Brain microvascular endothelial cell (primary cell): ENCODE measurements around the gene ZFP28.

Experiments used
- DNase-seq: peaks from one replicate; pipeline ENCODE4 v3.0.0-alpha.2; 2020
- H3K27ac ChIP-seq: fragments of 250-450 bp; sonication (Bioruptor Pico); 2 replicates; pipeline ENCODE4 v1.5.1; 2020; ENCODE audit warnings: mild to moderate bottlenecking, moderate library complexity
- H3K27me3 ChIP-seq: fragments of 250-450 bp; sonication (Bioruptor Pico); replicated peaks from 2 replicates; pipeline ENCODE4 v1.5.1; 2020; ENCODE audit warnings: mild to moderate bottlenecking
- H3K36me3 ChIP-seq: fragments of 250-450 bp; sonication (Bioruptor Pico); replicated peaks from 2 replicates; pipeline ENCODE4 v1.5.1; 2020; ENCODE audit warnings: mild to moderate bottlenecking
- H3K4me3 ChIP-seq: 2 replicates; pipeline ENCODE4 v1.5.1; 2011; ENCODE audit warnings: low read depth, mild to moderate bottlenecking, control low read depth, low read length, moderate library complexity
- in situ Hi-C: cut with HindIII; loops from 2 replicates; pipeline ENCODE4 v1.10.0; 2017; ENCODE audit warnings: low sequenced_read_pairs, low pct_ligation_motif_present
- TF ChIP-seq, protein P1 (sequence below): IDR thresholded peaks from 2 replicates; pipeline ENCODE4 v1.5.1; 2011; ENCODE audit warnings: low read depth, mild to moderate bottlenecking, moderate library complexity, low read length, control low read depth, inconsistent platforms; ENCODE audit errors: missing control alignments

ZFP28 gene

DNA sequence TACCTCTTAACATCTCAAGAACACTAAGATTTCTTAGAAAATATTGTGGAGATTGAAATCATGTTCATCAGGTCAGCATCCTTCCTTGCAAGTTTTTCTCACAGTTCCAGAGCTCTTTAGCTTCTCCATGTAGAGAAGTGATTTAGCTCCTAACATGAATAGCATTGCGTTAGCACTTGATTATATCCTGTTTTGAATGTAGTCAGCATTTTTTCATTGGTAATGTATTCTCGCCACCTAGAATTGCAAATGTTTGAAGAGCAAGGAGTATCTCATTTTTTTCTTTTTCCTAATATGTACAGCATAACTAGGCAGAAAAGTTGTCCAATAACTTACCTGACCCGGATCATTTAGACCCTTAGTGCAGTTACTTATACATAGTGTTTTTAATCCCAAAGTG is 35.2 kb downstream of the ZFP28 start:
- TF ChIP-seq, protein P1, sequence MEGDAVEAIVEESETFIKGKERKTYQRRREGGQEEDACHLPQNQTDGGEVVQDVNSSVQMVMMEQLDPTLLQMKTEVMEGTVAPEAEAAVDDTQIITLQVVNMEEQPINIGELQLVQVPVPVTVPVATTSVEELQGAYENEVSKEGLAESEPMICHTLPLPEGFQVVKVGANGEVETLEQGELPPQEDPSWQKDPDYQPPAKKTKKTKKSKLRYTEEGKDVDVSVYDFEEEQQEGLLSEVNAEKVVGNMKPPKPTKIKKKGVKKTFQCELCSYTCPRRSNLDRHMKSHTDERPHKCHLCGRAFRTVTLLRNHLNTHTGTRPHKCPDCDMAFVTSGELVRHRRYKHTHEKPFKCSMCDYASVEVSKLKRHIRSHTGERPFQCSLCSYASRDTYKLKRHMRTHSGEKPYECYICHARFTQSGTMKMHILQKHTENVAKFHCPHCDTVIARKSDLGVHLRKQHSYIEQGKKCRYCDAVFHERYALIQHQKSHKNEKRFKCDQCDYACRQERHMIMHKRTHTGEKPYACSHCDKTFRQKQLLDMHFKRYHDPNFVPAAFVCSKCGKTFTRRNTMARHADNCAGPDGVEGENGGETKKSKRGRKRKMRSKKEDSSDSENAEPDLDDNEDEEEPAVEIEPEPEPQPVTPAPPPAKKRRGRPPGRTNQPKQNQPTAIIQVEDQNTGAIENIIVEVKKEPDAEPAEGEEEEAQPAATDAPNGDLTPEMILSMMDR = no peak
- peaks cover 37% of the 10 kb centered on the region for H3K36me3 ChIP-seq
- in situ Hi-C loops = no loop called here

DNA sequence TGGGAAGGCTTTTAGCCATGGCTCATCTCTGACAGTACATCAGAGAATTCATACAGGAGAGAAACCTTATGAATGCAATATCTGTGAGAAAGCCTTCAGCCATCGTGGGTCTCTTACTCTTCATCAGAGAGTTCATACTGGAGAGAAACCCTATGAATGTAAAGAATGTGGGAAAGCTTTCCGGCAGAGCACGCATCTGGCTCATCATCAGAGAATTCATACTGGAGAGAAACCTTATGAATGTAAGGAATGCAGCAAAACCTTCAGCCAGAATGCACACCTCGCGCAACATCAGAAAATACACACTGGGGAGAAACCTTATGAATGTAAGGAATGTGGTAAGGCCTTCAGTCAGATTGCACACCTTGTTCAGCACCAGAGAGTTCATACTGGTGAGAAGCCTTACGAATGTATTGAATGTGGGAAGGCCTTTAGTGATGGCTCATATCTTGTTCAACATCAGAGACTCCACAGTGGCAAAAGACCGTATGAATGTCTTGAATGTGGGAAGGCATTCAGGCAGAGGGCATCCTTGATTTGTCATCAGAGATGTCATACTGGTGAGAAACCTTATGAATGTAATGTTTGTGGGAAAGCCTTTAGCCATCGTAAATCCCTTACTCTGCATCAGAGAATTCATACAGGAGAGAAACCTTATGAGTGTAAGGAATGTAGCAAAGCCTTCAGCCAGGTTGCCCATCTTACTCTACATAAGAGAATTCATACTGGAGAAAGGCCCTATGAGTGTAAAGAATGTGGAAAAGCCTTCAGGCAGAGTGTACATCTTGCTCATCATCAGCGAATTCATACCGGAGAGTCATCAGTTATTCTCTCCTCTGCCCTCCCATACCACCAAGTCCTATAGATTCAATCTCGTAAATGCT is 39.2 kb downstream of the ZFP28 start:
- TF ChIP-seq, protein P1 = no peak
- no peak overlapping the region for H3K27ac ChIP-seq
- peaks cover 13% of the 10 kb centered on the region for H3K36me3 ChIP-seq
- no peaks in the 10 kb centered on the region for H3K27me3 ChIP-seq
- in situ Hi-C loops = no loop called here
- H3K4me3 ChIP-seq = no peak overlapping the region
- no peak for DNase-seq

More for the DNA sequence above, 35.2 kb downstream of the ZFP28 start:
- H3K4me3 ChIP-seq = no peak overlapping the region
- no peak for DNase-seq
- H3K27me3 ChIP-seq = no peaks in the 10 kb centered on the region
- no peak overlapping the region for H3K27ac ChIP-seq

DNA sequence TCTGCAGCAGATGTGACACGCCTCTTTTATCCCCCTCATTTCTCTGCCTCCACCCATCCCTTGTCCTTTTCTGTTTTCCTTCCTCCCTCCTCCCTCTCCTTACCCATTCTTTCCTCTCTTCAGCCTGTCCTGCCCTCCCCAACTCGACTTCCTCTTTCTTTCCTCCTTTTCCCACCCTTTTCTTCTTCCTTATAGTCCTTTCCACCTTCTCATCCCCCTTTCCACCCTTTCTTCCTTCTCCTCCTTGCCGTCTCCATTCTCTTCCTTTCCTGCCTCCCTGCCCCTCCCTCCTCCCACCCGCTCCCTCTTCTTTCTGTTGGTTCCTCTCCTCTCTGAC is 55.7 kb downstream of the ZFP28 start:
- in situ Hi-C loops = no loop called here
- TF ChIP-seq, protein P1 = no peak
- no peaks in the 10 kb centered on the region for H3K36me3 ChIP-seq
- H3K27ac ChIP-seq = no peak overlapping the region
- no peak for DNase-seq
- H3K4me3 ChIP-seq = no peak overlapping the region
- no peaks in the 10 kb centered on the region for H3K27me3 ChIP-seq

DNA sequence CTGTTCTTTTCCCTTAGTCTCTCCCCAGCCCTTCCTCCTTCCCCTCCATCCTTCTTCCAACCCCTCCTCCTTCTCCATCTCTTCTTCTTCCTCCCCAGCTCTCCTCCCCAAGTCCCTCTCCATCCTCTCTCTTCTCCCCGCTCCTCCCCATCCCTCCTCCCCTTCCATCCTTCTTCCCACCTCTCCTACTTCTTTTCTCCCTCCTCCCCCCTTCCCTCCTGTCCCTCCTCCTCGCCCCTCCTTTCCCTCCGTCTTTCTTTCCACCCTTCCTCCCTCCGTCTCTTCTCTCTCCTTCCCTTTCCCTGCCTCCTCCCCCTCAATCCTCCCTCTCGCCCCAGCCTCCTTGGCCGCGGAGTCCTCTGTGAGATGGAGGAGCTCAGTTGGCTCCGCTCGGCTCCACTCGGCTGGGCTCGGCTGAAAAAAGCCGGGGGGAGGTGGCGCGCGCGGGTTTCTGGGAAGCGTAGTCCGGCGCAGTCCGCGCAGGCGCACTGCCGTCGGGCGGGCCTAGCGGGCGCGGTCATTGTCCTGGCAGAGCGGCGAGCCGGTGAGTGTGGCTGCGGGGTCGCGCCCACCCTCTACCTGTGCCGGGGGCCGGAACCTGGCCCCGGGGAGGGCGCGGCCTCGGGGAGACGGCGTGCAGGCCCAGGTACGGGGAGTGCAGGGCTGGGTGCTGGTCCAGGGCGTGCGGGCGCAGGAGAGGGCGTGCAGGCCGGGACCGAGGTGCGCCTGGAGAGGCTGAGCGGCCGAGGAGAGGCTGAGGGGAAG is 56.2 kb downstream of the ZFP28 start, which contains the start of gene ZNF71:
Gene ZNF71 (plus strand): TSS at position 520 of the 765 bp plus-strand sequence. CDS start 6,257 bp downstream, outside the sequence.
- in situ Hi-C loops = no loop called here
- Histone ChIP-seq H3K36me3 (no peaks in the 10 kb centered on the region), H3K27me3 (no peaks in the 10 kb centered on the region), H3K4me3 (peak within 1 kb of the TSS; percentile 94), H3K27ac (no peak within 1 kb of the TSS)
- TF ChIP-seq, protein P1 = no peak
- DNase-seq = peak; percentile 84

DNA sequence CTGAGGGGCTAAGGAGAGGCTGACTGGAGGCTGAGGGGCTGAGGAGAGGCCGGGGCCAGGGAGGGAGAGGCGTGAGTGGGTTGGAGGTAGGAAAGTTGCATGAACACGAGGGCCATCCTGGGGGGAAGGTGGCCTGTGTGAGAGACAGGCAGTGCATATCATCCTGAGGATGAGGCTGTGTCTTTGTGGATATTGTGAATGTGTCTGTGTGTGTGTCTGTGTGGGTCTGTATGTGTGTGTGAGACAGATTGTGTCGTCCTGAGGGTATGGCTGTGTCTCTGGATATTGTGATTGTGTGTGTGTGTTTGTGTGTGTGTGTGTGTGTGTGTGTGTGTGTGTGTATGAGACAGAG is 56.8 kb downstream of the ZFP28 start:
- Histone ChIP-seq H3K27me3 (no peaks in the 10 kb centered on the region), H3K4me3 (peak overlapping the region; percentile 94), H3K36me3 (no peaks in the 10 kb centered on the region), H3K27ac (no peak overlapping the region)
- peak; percentile 25 for DNase-seq
- TF ChIP-seq, protein P1 = no peak
- in situ Hi-C loops = no loop called here
